CD4-positive, alpha-beta T cell (primary cell): ENCODE data around the gene GOLT1A. TPM values are rescaled to one million over a fixed set of nuclear protein-coding genes. Genes with fewer than 3 reads are reported as not detected.

Source experiments
- ATAC-seq: fragments of 200-7000 bp; cut with Tn5 transposase; one replicate; pipeline ENCODE4 v1.10.0; 2022; ENCODE audit warnings: mild to moderate bottlenecking; ENCODE audit not compliant: poor library complexity
- CTCF ChIA-PET: fragments of 350-600 bp; sonication (Branson Sonifier 250); formaldehyde crosslinking; loops from one replicate; lab custom pipeline; 2021; ENCODE audit warnings: antibody characterized with exemption, inconsistent platforms; lab: Charles Lee
- POLR2A ChIA-PET: fragments of 350-600 bp; sonication (Branson Sonifier 250); formaldehyde crosslinking; loops from one replicate; lab custom pipeline; 2021; ENCODE audit warnings: antibody characterized with exemption, inconsistent platforms; lab: Charles Lee
- DNase-seq, 14 experiments: peaks; one replicate each; pipeline ENCODE4 v3.0.0-alpha.2; 2013 to 2020; ENCODE audit warnings: mixed read lengths in 2 of 14
- H3K27ac ChIP-seq, 2 donors: one replicate each; pipeline versions ENCODE4 v1.5.1 to v1.7.0; 2013; ENCODE audit warnings: low read length in 2 of 2, low read depth in 1 of 2, mild to moderate bottlenecking in 1 of 2
- H3K27me3 ChIP-seq, 2 experiments: 1 replicate in 1 of 2; 2 replicates in 1 of 2; pipeline versions ENCODE4 v1.6.1 to v1.7.0; 2013; ENCODE audit warnings: low read length in 2 of 2, control low read depth in 1 of 2, mild to moderate bottlenecking in 1 of 2, moderate library complexity in 1 of 2; ENCODE audit not compliant: insufficient read depth in 2 of 2, control insufficient read depth in 1 of 2
- H3K36me3 ChIP-seq: one replicate; pipeline ENCODE4 v1.6.1; 2013; ENCODE audit warnings: low read length, control low read depth; ENCODE audit not compliant: insufficient read depth
- H3K4me1 ChIP-seq: one replicate; pipeline ENCODE4 v1.6.1; 2013; ENCODE audit warnings: low read length, control low read depth; ENCODE audit not compliant: insufficient read depth
- H3K4me3 ChIP-seq: one replicate; pipeline ENCODE4 v1.5.1; 2013; ENCODE audit warnings: mild to moderate bottlenecking, low read length, moderate library complexity
- H3K9me3 ChIP-seq, 2 experiments: 1 replicate in 1 of 2; 2 replicates in 1 of 2; pipeline versions ENCODE4 v1.6.1 to v1.7.0; 2013; ENCODE audit warnings: low read length in 2 of 2, mild to moderate bottlenecking in 2 of 2, control low read depth in 1 of 2, moderate library complexity in 1 of 2; ENCODE audit not compliant: control insufficient read depth in 1 of 2, insufficient read depth in 1 of 2
- H3K27ac Mint-ChIP-seq: one replicate; pipeline ENCODE4 v1.8.0; 2020; ENCODE audit warnings: mixed read lengths
- H3K27me3 Mint-ChIP-seq: one replicate; pipeline ENCODE4 v1.8.0; 2021; ENCODE audit warnings: mixed read lengths
- H3K36me3 Mint-ChIP-seq: one replicate; pipeline ENCODE4 v1.8.0; 2021; ENCODE audit warnings: low read depth, mixed read lengths
- H3K4me1 Mint-ChIP-seq: one replicate; pipeline ENCODE4 v1.8.0; 2021; ENCODE audit warnings: low read depth, mixed read lengths
- H3K4me3 Mint-ChIP-seq: one replicate; pipeline ENCODE4 v1.8.0; 2020; ENCODE audit warnings: mild to moderate bottlenecking, mixed read lengths
- H3K9me3 Mint-ChIP-seq: one replicate; pipeline ENCODE4 v1.8.0; 2020; ENCODE audit warnings: mixed read lengths
- CTCF ChIP-seq: fragments of 200-600 bp; IDR thresholded peaks from one replicate; pipeline ENCODE4 v1.8.0; 2022; ENCODE audit warnings: antibody characterized with exemption, mild to moderate bottlenecking
- intact Hi-C, 2 experiments: fragments of 100-400 bp; cut with DNase I in 1 of 2; cut with micrococcal nuclease in 1 of 2; formaldehyde crosslinking; loops; one replicate each; pipeline versions ENCODE4 v1.15.1 to v1.9.0; 2023 to 2025; cut with DNase I, micrococcal nuclease
- total RNA-seq, 174 experiments: library from RNA in 2 of 174; stranded (reverse) in 2 of 174; gene quantifications; one replicate each; pipeline ENCODE4 v1.2.3 and lab custom pipeline; 2021 to 2026

The GOLT1A gene
- total RNA-seq, 2 experiments from 2014 or later, result 0.30 TPM; not detected in 1

- intact Hi-C loops, result no loop called here
- no peak for ATAC-seq
- no peaks in the 10 kb centered on the region for H3K4me1 ChIP-seq
- H3K36me3 ChIP-seq, result no peaks in the 10 kb centered on the region
- H3K27ac ChIP-seq, result no peak overlapping the region
- H3K9me3 Mint-ChIP-seq, result no peaks in the 10 kb centered on the region
- ChIA-PET CTCF (no interaction called here), POLR2A (no interaction called here)
- no peaks in the 10 kb centered on the region for H3K4me1 Mint-ChIP-seq
- DNase-seq, result no peak
- TF ChIP-seq CTCF, result no peak
- H3K9me3 ChIP-seq, result no peaks in the 10 kb centered on the region
- no peak overlapping the region for H3K27ac Mint-ChIP-seq
- H3K27me3 Mint-ChIP-seq, result no peaks in the 10 kb centered on the region
- no peaks in the 10 kb centered on the region for H3K27me3 ChIP-seq
- H3K4me3 ChIP-seq, result no peak overlapping the region
- H3K36me3 Mint-ChIP-seq, result no peaks in the 10 kb centered on the region
- no peak overlapping the region for H3K4me3 Mint-ChIP-seq
Observed at GRCh38 chr1:204227996-204228785, 14.4 kb upstream of the GOLT1A start.

- ChIA-PET CTCF (no interaction called here), POLR2A (no interaction called here)
- no peaks in the 10 kb centered on the region for H3K36me3 ChIP-seq
- no peaks in the 10 kb centered on the region for H3K4me1 ChIP-seq
- Mint-ChIP-seq H3K9me3 (no peaks in the 10 kb centered on the region), H3K27ac (no peak overlapping the region), H3K36me3 (no peaks in the 10 kb centered on the region), H3K27me3 (no peaks in the 10 kb centered on the region), H3K4me1 (no peaks in the 10 kb centered on the region), H3K4me3 (no peak overlapping the region)
- no peak for ATAC-seq
- H3K27ac ChIP-seq, result no peak overlapping the region
- H3K4me3 ChIP-seq, result no peak overlapping the region
- DNase-seq, result no peak
- H3K9me3 ChIP-seq, result no peaks in the 10 kb centered on the region
- H3K27me3 ChIP-seq, result no peaks in the 10 kb centered on the region
- intact Hi-C loops, result no loop called here
- no peak for TF ChIP-seq CTCF
Observed at GRCh38 chr1:204227351-204227750, 13.6 kb upstream of the GOLT1A start.

- Mint-ChIP-seq H3K27me3 (no peaks in the 10 kb centered on the region), H3K4me1 (no peaks in the 10 kb centered on the region), H3K27ac (no peak overlapping the region), H3K4me3 (no peak overlapping the region), H3K36me3 (no peaks in the 10 kb centered on the region), H3K9me3 (no peaks in the 10 kb centered on the region)
- intact Hi-C loops, result no loop called here
- Histone ChIP-seq H3K9me3 (no peaks in the 10 kb centered on the region), H3K27me3 (no peaks in the 10 kb centered on the region), H3K4me1 (no peaks in the 10 kb centered on the region), H3K4me3 (no peak overlapping the region), H3K27ac (no peak overlapping the region), H3K36me3 (no peaks in the 10 kb centered on the region)
- DNase-seq (no peak), ATAC-seq (no peak)
- ChIA-PET POLR2A (no interaction called here), CTCF (no interaction called here)
- TF ChIP-seq CTCF, result no peak
Observed at GRCh38 chr1:204225841-204226735, 12.3 kb upstream of the GOLT1A start.
